ENCODE data around the gene PDE4B. TPM values are rescaled to one million over a fixed set of nuclear protein-coding genes. Genes with fewer than 3 reads are reported as not detected.

PDE4B gene
- total RNA-seq, 2 donors from 2014 or later: 18.1 to 55.4 TPM

DNA sequence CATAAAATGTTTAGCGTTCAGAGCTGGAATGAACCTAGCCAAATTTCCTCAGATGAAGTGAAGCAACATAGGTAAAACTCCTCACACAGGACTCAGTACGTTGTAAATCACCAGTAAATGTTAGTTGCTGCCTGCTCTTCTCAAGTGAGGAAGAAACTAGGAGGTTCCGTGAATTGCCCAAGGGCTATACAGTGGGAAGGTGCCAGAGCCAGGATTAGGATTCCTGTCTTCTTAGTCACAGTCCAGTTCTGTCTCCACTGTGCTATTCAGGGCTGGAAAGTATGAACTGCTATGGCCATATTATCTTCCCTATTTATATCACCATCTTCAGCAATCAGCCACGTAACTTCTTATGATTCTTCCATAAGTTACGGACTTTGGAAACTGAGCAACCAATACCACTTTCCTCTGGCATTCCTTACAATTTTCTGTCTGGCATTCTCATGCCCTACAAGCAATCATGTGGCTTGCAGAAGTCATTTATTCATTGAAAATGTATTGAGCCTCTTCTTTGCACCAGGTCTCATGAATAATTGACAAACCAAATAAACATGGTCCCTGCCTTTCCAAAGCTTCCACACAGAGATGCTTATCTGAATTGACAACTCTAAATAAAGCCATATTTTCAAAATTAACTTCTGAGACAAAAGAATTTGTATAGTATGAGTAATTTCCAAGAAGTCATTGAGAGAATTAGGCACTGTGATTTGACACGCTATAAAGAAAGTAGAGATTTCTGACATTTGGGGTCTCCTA is 469.7 kb downstream of the PDE4B start:
- TF ChIP-seq, protein P1, sequence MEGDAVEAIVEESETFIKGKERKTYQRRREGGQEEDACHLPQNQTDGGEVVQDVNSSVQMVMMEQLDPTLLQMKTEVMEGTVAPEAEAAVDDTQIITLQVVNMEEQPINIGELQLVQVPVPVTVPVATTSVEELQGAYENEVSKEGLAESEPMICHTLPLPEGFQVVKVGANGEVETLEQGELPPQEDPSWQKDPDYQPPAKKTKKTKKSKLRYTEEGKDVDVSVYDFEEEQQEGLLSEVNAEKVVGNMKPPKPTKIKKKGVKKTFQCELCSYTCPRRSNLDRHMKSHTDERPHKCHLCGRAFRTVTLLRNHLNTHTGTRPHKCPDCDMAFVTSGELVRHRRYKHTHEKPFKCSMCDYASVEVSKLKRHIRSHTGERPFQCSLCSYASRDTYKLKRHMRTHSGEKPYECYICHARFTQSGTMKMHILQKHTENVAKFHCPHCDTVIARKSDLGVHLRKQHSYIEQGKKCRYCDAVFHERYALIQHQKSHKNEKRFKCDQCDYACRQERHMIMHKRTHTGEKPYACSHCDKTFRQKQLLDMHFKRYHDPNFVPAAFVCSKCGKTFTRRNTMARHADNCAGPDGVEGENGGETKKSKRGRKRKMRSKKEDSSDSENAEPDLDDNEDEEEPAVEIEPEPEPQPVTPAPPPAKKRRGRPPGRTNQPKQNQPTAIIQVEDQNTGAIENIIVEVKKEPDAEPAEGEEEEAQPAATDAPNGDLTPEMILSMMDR (IDR thresholded peaks at IDR 0.05): no peak
- TF ChIP-seq POLR2AphosphoS5 (IDR thresholded peaks at IDR 0.05): peak; percentile 83
- 50% methylated on average over 6 of the region's 6 CpGs for WGBS
- intact Hi-C loops (cut with DNase I): no loop called here
- no peaks in the 10 kb centered on the region for H3K27me3 ChIP-seq (replicated peaks; ENCODE audit: insufficient read depth)
- H3K36me3 ChIP-seq: no peaks in the 10 kb centered on the region
- peak overlapping the region in 1 of 2 donors; percentile 24 for H3K27ac ChIP-seq
- no peak overlapping the region for H3K4me3 ChIP-seq
- DNase-seq (ENCODE audit: low spot score): peak; percentile 80
- H3K9me3 ChIP-seq: no peaks in the 10 kb centered on the region
- H3K4me1 ChIP-seq (replicated peaks): no peaks in the 10 kb centered on the region

DNA sequence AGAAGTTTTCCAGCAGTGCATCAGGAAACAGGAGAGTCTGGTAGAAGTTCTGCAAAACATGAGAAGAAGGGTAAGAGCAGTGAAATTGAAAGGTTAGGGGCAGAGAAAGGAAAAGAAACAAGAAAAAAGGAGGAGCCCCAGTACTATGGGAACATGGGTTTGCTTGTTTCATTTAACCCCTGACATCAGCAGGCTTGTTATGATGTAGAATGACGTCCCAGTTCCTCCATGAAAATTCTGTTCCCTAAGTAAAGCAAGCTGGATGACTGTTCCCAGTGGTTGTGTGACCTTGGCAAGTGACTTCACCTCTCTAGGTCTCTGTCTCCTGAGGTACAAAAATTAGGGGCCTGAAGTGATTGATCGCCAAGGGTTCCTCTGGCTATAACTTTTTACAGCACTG is 472.6 kb downstream of the PDE4B start:
- no peaks in the 10 kb centered on the region for H3K27me3 ChIP-seq (replicated peaks; ENCODE audit: insufficient read depth)
- H3K4me1 ChIP-seq (replicated peaks): no peaks in the 10 kb centered on the region
- TF ChIP-seq POLR2AphosphoS5 (IDR thresholded peaks at IDR 0.05) (no peak), POLR2A (IDR thresholded peaks at IDR 0.05) (no peak)
- TF ChIP-seq, protein P1 (IDR thresholded peaks at IDR 0.05): no peak
- WGBS: 94% methylated on average over 2 of the region's 2 CpGs
- no peak overlapping the region for H3K4me3 ChIP-seq
- H3K27ac ChIP-seq: no peak overlapping the region
- no peaks in the 10 kb centered on the region for H3K36me3 ChIP-seq
- DNase-seq (ENCODE audit: low spot score): no peak
- intact Hi-C loops (cut with DNase I): no loop called here
- no peaks in the 10 kb centered on the region for H3K9me3 ChIP-seq

DNA sequence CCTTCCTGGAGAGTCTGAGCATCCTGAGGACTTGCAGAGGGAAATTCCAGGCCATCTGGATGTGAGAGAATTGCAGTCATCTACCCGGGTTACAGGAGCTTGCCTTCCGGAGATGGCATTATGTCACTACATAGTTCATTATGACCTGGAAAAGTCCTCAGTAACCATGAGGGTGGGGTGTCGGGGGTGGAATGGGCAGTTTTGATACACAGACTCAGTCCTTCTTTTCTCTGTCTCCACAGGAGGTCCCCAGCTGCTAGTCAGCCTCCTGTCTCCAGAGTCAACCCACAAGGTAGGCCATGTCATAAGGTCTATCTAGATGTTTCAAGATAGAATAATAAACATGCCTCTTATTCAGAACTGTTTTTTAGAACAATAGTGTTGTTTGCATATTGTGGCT is 473.1 kb downstream of the PDE4B start:
- no peak for DNase-seq (ENCODE audit: low spot score)
- no peaks in the 10 kb centered on the region for H3K4me1 ChIP-seq (replicated peaks)
- H3K36me3 ChIP-seq: no peaks in the 10 kb centered on the region
- H3K27me3 ChIP-seq (replicated peaks; ENCODE audit: insufficient read depth): no peaks in the 10 kb centered on the region
- intact Hi-C loops (cut with DNase I): no loop called here
- no peak overlapping the region for H3K4me3 ChIP-seq
- H3K9me3 ChIP-seq: no peaks in the 10 kb centered on the region
- TF ChIP-seq POLR2A (IDR thresholded peaks at IDR 0.05) (no peak), POLR2AphosphoS5 (IDR thresholded peaks at IDR 0.05) (no peak)
- TF ChIP-seq, protein P1 (IDR thresholded peaks at IDR 0.05): no peak
- H3K27ac ChIP-seq: no peak overlapping the region
- WGBS: 81% methylated on average over 3 of the region's 3 CpGs

DNA sequence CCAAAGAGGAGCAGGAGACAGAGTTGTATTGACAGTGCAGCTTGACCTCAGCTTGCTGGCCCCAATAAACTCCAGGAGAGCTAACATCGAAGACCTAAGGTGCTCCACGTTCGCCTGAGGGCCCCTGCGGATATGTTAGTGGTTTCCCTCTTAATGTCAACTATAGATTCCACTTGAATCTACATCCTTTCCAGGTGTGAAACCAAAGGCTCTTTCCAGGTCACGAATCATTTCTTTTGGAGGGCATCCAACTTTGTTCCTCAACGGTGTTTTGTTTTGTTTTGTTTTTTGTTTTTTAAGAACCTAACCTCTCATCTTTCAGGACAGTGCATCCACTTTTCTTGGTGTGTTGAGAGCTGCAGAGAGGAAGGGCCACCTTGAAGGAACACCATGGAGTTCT is 473.7 kb downstream of the PDE4B start:
- intact Hi-C loops (cut with DNase I): no loop called here
- 54% methylated on average over 6 of the region's 6 CpGs for WGBS
- Histone ChIP-seq H3K27ac (no peak overlapping the region), H3K36me3 (no peaks in the 10 kb centered on the region), H3K4me1 (replicated peaks) (no peaks in the 10 kb centered on the region), H3K4me3 (no peak overlapping the region), H3K9me3 (no peaks in the 10 kb centered on the region), H3K27me3 (replicated peaks; ENCODE audit: insufficient read depth) (no peaks in the 10 kb centered on the region)
- no peak for DNase-seq (ENCODE audit: low spot score)
- TF ChIP-seq POLR2AphosphoS5 (IDR thresholded peaks at IDR 0.05) (no peak), POLR2A (IDR thresholded peaks at IDR 0.05) (no peak)

DNA sequence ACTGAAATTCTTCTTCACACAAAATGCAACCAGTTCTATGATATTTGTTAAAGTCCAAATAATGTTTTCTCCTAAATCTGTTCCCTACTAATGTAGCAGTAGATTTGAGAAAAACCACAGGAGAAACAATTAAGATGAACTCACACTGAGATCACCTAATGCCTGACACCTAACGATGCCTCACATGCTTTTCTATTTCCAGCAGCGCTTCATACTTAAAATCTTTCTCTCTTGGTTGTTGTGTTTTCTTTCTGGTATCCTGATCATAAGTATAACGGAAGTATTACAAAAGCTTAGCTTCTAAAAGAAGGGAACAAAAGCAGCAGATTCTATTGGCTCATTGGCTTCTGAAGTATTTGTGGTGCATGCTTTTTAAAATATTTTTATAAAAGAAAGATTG is 474.1 kb downstream of the PDE4B start:
- DNase-seq (ENCODE audit: low spot score): no peak
- no peak overlapping the region for H3K27ac ChIP-seq
- TF ChIP-seq POLR2A (IDR thresholded peaks at IDR 0.05): no peak
- TF ChIP-seq, protein P1 (IDR thresholded peaks at IDR 0.05): no peak
- no peak for TF ChIP-seq POLR2AphosphoS5 (IDR thresholded peaks at IDR 0.05)
- H3K4me1 ChIP-seq (replicated peaks): peaks cover 3% of the 10 kb centered on the region
- no peak overlapping the region for H3K4me3 ChIP-seq
- no peaks in the 10 kb centered on the region for H3K9me3 ChIP-seq
- H3K36me3 ChIP-seq: no peaks in the 10 kb centered on the region
- no peaks in the 10 kb centered on the region for H3K27me3 ChIP-seq (replicated peaks; ENCODE audit: insufficient read depth)
- intact Hi-C loops (cut with DNase I): no loop called here
- 88% methylated on average over 3 of the region's 3 CpGs for WGBS
